Spleen (tissue), 7 donors: ENCODE measurements around the gene VSIG1.

Experiments used
- POLR2A ChIP-seq, 3 donors: fragments of 450-650 bp; IDR thresholded peaks; one replicate each; pipeline ENCODE4 v1.5.1; 2017; ENCODE audit warnings: antibody characterized with exemption in 3 of 3, mild to moderate bottlenecking in 1 of 3
- TF ChIP-seq, protein P1 (sequence below), 11 experiments: fragments of 200-600 bp in 7 of 11; fragments of 450-650 bp in 4 of 11; sonication (generic) in 4 of 11; IDR thresholded peaks in 8 of 11; conservative IDR thresholded peaks in 3 of 11; 1 replicate in 7 of 11; 2 replicates in 4 of 11; pipeline versions ENCODE4 v1.4.0 to v1.8.0; 2016 to 2021; ENCODE audit warnings: antibody characterized with exemption in 11 of 11, inconsistent platforms in 4 of 11, mild to moderate bottlenecking in 1 of 11
- donor health status: DM: no; HTN: no; CAD: no; lungs with moderate emphysema.
- donor health status: DM: no; HTN: no; CAD: no.
- donor health status: DM: no; HTN: no; CAD: no.

DNA sequence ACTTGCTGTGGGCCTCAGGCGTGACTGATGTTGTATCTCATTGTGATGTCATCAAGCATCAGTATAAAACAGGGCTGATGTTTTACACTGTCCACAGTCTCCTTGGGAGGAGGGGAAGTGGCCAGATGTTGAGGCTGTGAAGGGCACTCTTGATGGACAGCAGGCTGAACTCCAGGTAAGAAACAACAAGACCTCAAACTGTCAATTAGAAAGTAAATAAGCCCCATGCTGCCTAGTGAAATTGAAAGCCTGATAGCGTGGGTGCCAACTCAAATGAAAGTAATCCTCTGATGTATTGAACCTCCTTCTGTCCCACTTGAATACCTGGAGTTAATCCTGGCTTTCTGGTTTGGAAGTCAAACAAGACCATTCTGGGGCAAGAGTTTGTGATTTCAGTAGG lies 19.7 kb downstream of the VSIG1 start:
- TF ChIP-seq, protein P1, sequence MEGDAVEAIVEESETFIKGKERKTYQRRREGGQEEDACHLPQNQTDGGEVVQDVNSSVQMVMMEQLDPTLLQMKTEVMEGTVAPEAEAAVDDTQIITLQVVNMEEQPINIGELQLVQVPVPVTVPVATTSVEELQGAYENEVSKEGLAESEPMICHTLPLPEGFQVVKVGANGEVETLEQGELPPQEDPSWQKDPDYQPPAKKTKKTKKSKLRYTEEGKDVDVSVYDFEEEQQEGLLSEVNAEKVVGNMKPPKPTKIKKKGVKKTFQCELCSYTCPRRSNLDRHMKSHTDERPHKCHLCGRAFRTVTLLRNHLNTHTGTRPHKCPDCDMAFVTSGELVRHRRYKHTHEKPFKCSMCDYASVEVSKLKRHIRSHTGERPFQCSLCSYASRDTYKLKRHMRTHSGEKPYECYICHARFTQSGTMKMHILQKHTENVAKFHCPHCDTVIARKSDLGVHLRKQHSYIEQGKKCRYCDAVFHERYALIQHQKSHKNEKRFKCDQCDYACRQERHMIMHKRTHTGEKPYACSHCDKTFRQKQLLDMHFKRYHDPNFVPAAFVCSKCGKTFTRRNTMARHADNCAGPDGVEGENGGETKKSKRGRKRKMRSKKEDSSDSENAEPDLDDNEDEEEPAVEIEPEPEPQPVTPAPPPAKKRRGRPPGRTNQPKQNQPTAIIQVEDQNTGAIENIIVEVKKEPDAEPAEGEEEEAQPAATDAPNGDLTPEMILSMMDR (IDR thresholded peaks at IDR 0.05 in 8 of 11, conservative IDR thresholded peaks at IDR 0.05 in 3 of 11): no peak
- no peak for TF ChIP-seq POLR2A (IDR thresholded peaks at IDR 0.05)
